ENCODE results near the gene CDK12.

The CDK12 gene

GRCh38 chr17:39548494-39549225 lies 87.4 kb downstream of the CDK12 start:
- peak; percentile 32 for DNase-seq (ENCODE audit: low read depth)
- TF ChIP-seq, protein P1, sequence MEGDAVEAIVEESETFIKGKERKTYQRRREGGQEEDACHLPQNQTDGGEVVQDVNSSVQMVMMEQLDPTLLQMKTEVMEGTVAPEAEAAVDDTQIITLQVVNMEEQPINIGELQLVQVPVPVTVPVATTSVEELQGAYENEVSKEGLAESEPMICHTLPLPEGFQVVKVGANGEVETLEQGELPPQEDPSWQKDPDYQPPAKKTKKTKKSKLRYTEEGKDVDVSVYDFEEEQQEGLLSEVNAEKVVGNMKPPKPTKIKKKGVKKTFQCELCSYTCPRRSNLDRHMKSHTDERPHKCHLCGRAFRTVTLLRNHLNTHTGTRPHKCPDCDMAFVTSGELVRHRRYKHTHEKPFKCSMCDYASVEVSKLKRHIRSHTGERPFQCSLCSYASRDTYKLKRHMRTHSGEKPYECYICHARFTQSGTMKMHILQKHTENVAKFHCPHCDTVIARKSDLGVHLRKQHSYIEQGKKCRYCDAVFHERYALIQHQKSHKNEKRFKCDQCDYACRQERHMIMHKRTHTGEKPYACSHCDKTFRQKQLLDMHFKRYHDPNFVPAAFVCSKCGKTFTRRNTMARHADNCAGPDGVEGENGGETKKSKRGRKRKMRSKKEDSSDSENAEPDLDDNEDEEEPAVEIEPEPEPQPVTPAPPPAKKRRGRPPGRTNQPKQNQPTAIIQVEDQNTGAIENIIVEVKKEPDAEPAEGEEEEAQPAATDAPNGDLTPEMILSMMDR (IDR thresholded peaks at IDR 0.05; ENCODE audit: low read depth, low read length, missing control alignments), result no peak
- in situ Hi-C loops (cut with HindIII; ENCODE audit: low sequenced_read_pairs), result no loop called here
- no peak overlapping the region for H3K4me3 ChIP-seq (ENCODE audit: low read depth, low read length)

DNA sequence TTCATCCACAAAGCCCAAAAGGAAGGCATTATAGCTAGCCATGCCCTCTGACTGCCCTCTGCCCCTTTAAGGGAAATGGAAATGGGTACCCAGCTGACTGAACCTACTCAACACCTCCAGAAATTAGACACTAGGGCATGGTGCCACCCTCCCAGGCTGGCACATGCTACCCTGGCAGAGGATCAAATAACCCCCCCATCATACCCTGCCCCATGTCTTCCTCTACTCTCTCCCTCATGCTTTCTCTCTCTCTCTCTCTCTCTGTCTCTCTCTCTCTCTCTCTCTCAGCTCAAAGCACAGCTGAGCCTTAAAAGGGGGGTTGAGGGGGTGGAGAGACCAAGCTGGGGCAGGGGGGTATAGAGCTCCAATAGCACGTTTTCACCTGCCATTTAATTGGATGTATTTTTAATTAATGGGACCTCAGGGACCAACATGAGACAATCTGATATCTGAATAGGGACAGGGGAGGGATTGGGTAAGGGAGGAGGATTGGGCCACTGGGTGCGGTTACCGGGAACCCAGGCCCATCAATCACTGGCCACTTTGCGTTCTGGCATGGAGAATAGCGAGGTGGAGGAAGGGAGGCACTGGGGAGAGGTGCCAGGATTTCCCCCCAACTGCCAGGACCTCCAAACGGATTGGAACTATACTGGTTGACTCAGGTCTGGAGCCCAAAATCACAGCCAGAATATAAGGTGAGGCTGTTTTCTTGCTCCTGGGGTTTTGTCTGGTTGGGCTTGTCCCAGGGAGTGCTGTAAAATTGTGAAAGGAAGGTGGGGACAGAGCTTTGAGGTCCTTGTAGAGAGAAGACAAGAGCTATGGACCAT lies 88.7 kb downstream of the CDK12 start:
- in situ Hi-C loops (cut with HindIII; ENCODE audit: low sequenced_read_pairs), result no loop called here
- no peak for DNase-seq (ENCODE audit: low read depth)
- no peak overlapping the region for H3K4me3 ChIP-seq (ENCODE audit: low read depth, low read length)
- TF ChIP-seq, protein P1 (IDR thresholded peaks at IDR 0.05; ENCODE audit: low read depth, low read length, missing control alignments), result no peak

GRCh38 chr17:39551879-39552278 lies 90.6 kb downstream of the CDK12 start:
- no peak overlapping the region for H3K4me3 ChIP-seq (ENCODE audit: low read depth, low read length)
- no peak for DNase-seq (ENCODE audit: low read depth)
- TF ChIP-seq, protein P1 (IDR thresholded peaks at IDR 0.05; ENCODE audit: low read depth, low read length, missing control alignments), result no peak
- in situ Hi-C loops (cut with HindIII; ENCODE audit: low sequenced_read_pairs), result no loop called here

DNA sequence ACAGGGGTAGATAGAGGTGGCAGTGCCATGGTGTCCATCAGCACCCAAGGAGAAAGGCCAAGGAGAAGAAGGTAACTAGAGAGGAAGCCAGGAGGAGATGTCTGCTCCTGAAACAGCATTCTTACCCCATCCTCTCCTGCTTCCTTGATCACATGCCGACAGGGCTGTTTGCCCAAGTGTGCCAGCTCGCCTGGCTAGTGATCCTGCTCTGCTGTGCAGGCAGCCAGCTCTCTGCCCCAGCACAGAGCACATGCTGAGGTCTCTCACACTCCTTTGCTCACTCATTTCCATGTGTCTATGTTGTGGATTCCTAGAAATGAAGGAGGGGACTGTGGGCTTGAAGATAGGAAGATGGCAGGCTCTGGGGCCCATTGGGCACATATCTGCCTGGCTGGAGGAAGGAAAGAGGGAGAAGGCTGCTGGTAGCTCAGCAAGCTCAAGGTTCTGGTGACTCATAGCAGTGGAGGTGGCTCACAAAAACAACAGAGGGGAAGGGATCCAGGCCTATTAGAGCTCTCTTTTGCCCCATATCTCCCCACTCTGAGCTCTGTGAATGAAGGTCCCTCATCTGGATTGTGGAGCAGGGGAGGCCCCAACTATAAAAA lies 92.2 kb downstream of the CDK12 start:
- in situ Hi-C loops (cut with HindIII; ENCODE audit: low sequenced_read_pairs), result no loop called here
- no peak overlapping the region for H3K4me3 ChIP-seq (ENCODE audit: low read depth, low read length)
- TF ChIP-seq, protein P1 (IDR thresholded peaks at IDR 0.05; ENCODE audit: low read depth, low read length, missing control alignments), result no peak
- DNase-seq (ENCODE audit: low read depth), result no peak

- in situ Hi-C loops (cut with HindIII; ENCODE audit: low sequenced_read_pairs), result no loop called here
Measured at GRCh38 chr17:39555368-39555767, 94.1 kb downstream of the CDK12 start.

GRCh38 chr17:39556423-39556822 lies 95.1 kb downstream of the CDK12 start:
- H3K4me3 ChIP-seq (ENCODE audit: low read depth, low read length), result no peak overlapping the region
- in situ Hi-C loops (cut with HindIII; ENCODE audit: low sequenced_read_pairs), result no loop called here
- TF ChIP-seq, protein P1 (IDR thresholded peaks at IDR 0.05; ENCODE audit: low read depth, low read length, missing control alignments), result no peak
- DNase-seq (ENCODE audit: low read depth), result no peak

More at GRCh38 chr17:39555368-39555767, 94.1 kb downstream of the CDK12 start:
- TF ChIP-seq, protein P1 (IDR thresholded peaks at IDR 0.05; ENCODE audit: low read depth, low read length, missing control alignments), result no peak
- DNase-seq (ENCODE audit: low read depth), result no peak
- no peak overlapping the region for H3K4me3 ChIP-seq (ENCODE audit: low read depth, low read length)

Data from astrocyte of the cerebellum (primary cell).